Trophoblast cell (in vitro differentiated cells and primary cell): ENCODE data around the gene SETD7.
A peak's percentile ranks its signal among the peaks of the same experiment; 100 is the strongest.

ENCODE experiments used
- DNase-seq, 2 donors: peaks; one replicate each; pipeline ENCODE4 v3.0.0-alpha.2; 2016
- H2AFZ ChIP-seq: 2 replicates; pipeline ENCODE4 v1.6.1; 2013; ENCODE audit warnings: low read length, moderate library complexity, mild to moderate bottlenecking; ENCODE audit not compliant: insufficient read depth, poor library complexity
- H2AK5ac ChIP-seq: 2 replicates; pipeline ENCODE4 v1.6.1; 2013; ENCODE audit warnings: mild to moderate bottlenecking, low read length
- H2BK120ac ChIP-seq: 2 replicates; pipeline ENCODE4 v1.6.1; 2013; ENCODE audit warnings: low read length, mild to moderate bottlenecking, moderate library complexity; ENCODE audit not compliant: insufficient read depth, poor library complexity
- H2BK12ac ChIP-seq: 2 replicates; pipeline ENCODE4 v1.6.1; 2013; ENCODE audit warnings: mild to moderate bottlenecking, low read length, moderate library complexity
- H2BK5ac ChIP-seq: 2 replicates; pipeline ENCODE4 v1.6.1; 2013; ENCODE audit warnings: low read length, low read depth, moderate library complexity, mild to moderate bottlenecking; ENCODE audit not compliant: poor library complexity
- H3K14ac ChIP-seq: 2 replicates; pipeline ENCODE4 v1.6.1; 2013; ENCODE audit warnings: mild to moderate bottlenecking, low read length
- H3K18ac ChIP-seq: 2 replicates; pipeline ENCODE4 v1.6.1; 2013; ENCODE audit warnings: mild to moderate bottlenecking, low read length
- H3K23ac ChIP-seq: 2 replicates; pipeline ENCODE4 v1.6.1; 2013; ENCODE audit warnings: low read length
- H3K27ac ChIP-seq: 2 replicates; pipeline ENCODE4 v1.5.1; 2013; ENCODE audit warnings: low read depth, mild to moderate bottlenecking, inconsistent platforms, low read length, moderate library complexity
- H3K27me3 ChIP-seq: 2 replicates; pipeline ENCODE4 v1.6.1; 2013; ENCODE audit warnings: inconsistent platforms, mild to moderate bottlenecking, low read length, moderate library complexity; ENCODE audit not compliant: insufficient read depth
- H3K36me3 ChIP-seq, 2 experiments: 1 replicate in 1 of 2; 2 replicates in 1 of 2; pipeline ENCODE4 v1.6.1; 2013; ENCODE audit warnings: low read length in 2 of 2, mild to moderate bottlenecking in 2 of 2, moderate library complexity in 1 of 2; ENCODE audit not compliant: insufficient read depth in 2 of 2, control insufficient read depth in 1 of 2
- H3K4ac ChIP-seq: 2 replicates; pipeline ENCODE4 v1.6.1; 2013; ENCODE audit warnings: low read depth, mild to moderate bottlenecking, low read length, moderate library complexity
- H3K4me1 ChIP-seq, 2 experiments: 1 replicate in 1 of 2; 2 replicates in 1 of 2; pipeline ENCODE4 v1.6.1; 2013; ENCODE audit warnings: low read length in 2 of 2, mild to moderate bottlenecking in 2 of 2, moderate library complexity in 1 of 2; ENCODE audit not compliant: insufficient read depth in 2 of 2, control insufficient read depth in 1 of 2
- H3K4me2 ChIP-seq: 2 replicates; pipeline ENCODE4 v1.6.1; 2013; ENCODE audit warnings: inconsistent platforms, mild to moderate bottlenecking, low read length, moderate library complexity
- H3K4me3 ChIP-seq: 2 replicates; pipeline ENCODE4 v1.5.1; 2013; ENCODE audit warnings: mild to moderate bottlenecking, low read depth, low read length, inconsistent platforms
- H3K79me1 ChIP-seq: one replicate; pipeline ENCODE4 v1.6.1; 2013; ENCODE audit warnings: low read length
- H3K79me2 ChIP-seq: 2 replicates; pipeline ENCODE4 v1.6.1; 2013; ENCODE audit warnings: low read length, mild to moderate bottlenecking; ENCODE audit not compliant: control insufficient read depth, insufficient read depth, poor library complexity
- H3K9ac ChIP-seq: 2 replicates; pipeline ENCODE4 v1.6.1; 2013; ENCODE audit warnings: mild to moderate bottlenecking, low read length
- H3K9me3 ChIP-seq: 2 replicates; pipeline ENCODE4 v1.6.1; 2013; ENCODE audit warnings: low read depth, mild to moderate bottlenecking, control low read depth, inconsistent platforms, low read length; ENCODE audit not compliant: insufficient read depth
- H4K12ac ChIP-seq: 2 replicates; pipeline ENCODE4 v1.6.1; 2013; ENCODE audit warnings: low read depth, mild to moderate bottlenecking, low read length, moderate library complexity
- H4K8ac ChIP-seq: 2 replicates; pipeline ENCODE4 v1.6.1; 2013; ENCODE audit warnings: low read depth, mild to moderate bottlenecking, low read length, moderate library complexity
- H4K91ac ChIP-seq: one replicate; pipeline ENCODE4 v1.6.1; 2013; ENCODE audit warnings: low read depth, mild to moderate bottlenecking, low read length, moderate library complexity
- whole genome bisulfite sequencing: extraction: QIAGEN DNeasy Blood & Tissue Kit; methylation state at CpG from one replicate; pipeline ENCODE4 v1.1.7; 2013; ENCODE audit warnings: missing lambda C conversion rate; ENCODE audit not compliant: insufficient read length, insufficient coverage; ENCODE audit errors: extremely low coverage; 5-methylcytosine and 5-hydroxymethylcytosine counted together

Gene SETD7

GRCh38 chr4:139483000-139483399, 73.0 kb downstream of the SETD7 start:
- H3K9me3 ChIP-seq: no peaks in the 10 kb centered on the region
- no peak overlapping the region for H3K4me2 ChIP-seq
- H3K79me2 ChIP-seq: no peaks in the 10 kb centered on the region
- no peak overlapping the region for H2BK5ac ChIP-seq
- no peak overlapping the region for H3K14ac ChIP-seq
- H2BK12ac ChIP-seq: no peak overlapping the region
- no peak overlapping the region for H3K27ac ChIP-seq
- H3K4me1 ChIP-seq: peaks cover 0 to 2% of the 10 kb centered on the region in 2 experiments
- H3K27me3 ChIP-seq: no peaks in the 10 kb centered on the region
- no peak overlapping the region for H3K23ac ChIP-seq
- no peaks in the 10 kb centered on the region for H3K36me3 ChIP-seq
- no peak overlapping the region for H2AFZ ChIP-seq
- no peaks in the 10 kb centered on the region for H3K79me1 ChIP-seq
- H3K4ac ChIP-seq: no peak overlapping the region
- H2BK120ac ChIP-seq: no peak overlapping the region
- no peak overlapping the region for H2AK5ac ChIP-seq
- H3K18ac ChIP-seq: no peak overlapping the region
- no peak overlapping the region for H3K4me3 ChIP-seq
- H4K8ac ChIP-seq: no peak overlapping the region
- H4K12ac ChIP-seq: no peak overlapping the region
- H4K91ac ChIP-seq: no peak overlapping the region
- no peak for DNase-seq
- WGBS: no CpG with 5 or more reads among the region's 3 CpGs
- no peak overlapping the region for H3K9ac ChIP-seq

- Histone ChIP-seq H3K14ac (no peak overlapping the region), H3K79me1 (no peaks in the 10 kb centered on the region), H2BK5ac (no peak overlapping the region), H3K27ac (no peak overlapping the region), H2AK5ac (no peak overlapping the region), H3K23ac (no peak overlapping the region), H2AFZ (no peak overlapping the region), H4K12ac (no peak overlapping the region), H3K36me3 (no peaks in the 10 kb centered on the region), H3K9me3 (no peaks in the 10 kb centered on the region), H3K4me3 (peak overlapping the region; percentile 44), H3K4me1 (peaks cover 0 to 2% of the 10 kb centered on the region in 2 experiments), H4K91ac (no peak overlapping the region), H3K4ac (no peak overlapping the region), H3K9ac (no peak overlapping the region), H2BK120ac (no peak overlapping the region), H3K27me3 (no peaks in the 10 kb centered on the region), H4K8ac (no peak overlapping the region), H3K18ac (no peak overlapping the region), H2BK12ac (no peak overlapping the region), H3K4me2 (no peak overlapping the region), H3K79me2 (no peaks in the 10 kb centered on the region)
- no CpG with 5 or more reads among the region's 1 CpG for WGBS
- DNase-seq: no peak
Measured at GRCh38 chr4:139481465-139481864, 74.6 kb downstream of the SETD7 start.

- no peaks in the 10 kb centered on the region for H3K79me2 ChIP-seq
- WGBS: no CpG with 5 or more reads among the region's 4 CpGs
- DNase-seq: no peak
Measured at GRCh38 chr4:139476363-139476762, 79.7 kb downstream of the SETD7 start.

GRCh38 chr4:139472852-139473251, 83.2 kb downstream of the SETD7 start:
- Histone ChIP-seq H3K18ac (no peak overlapping the region), H3K79me1 (no peaks in the 10 kb centered on the region), H3K4me3 (no peak overlapping the region), H3K4me1 (no peaks in the 10 kb centered on the region), H2AK5ac (no peak overlapping the region), H3K9me3 (peaks cover 2% of the 10 kb centered on the region), H3K9ac (no peak overlapping the region), H3K23ac (no peak overlapping the region), H3K36me3 (peaks cover 0 to 5% of the 10 kb centered on the region in 2 experiments), H2AFZ (no peak overlapping the region), H4K8ac (no peak overlapping the region), H3K27me3 (no peaks in the 10 kb centered on the region), H2BK120ac (no peak overlapping the region), H4K12ac (no peak overlapping the region), H2BK12ac (no peak overlapping the region), H3K27ac (no peak overlapping the region), H3K79me2 (no peaks in the 10 kb centered on the region), H3K4me2 (no peak overlapping the region), H2BK5ac (no peak overlapping the region), H4K91ac (no peak overlapping the region), H3K14ac (no peak overlapping the region), H3K4ac (no peak overlapping the region)
- DNase-seq: no peak
- no CpG with 5 or more reads among the region's 3 CpGs for WGBS

More at GRCh38 chr4:139476363-139476762, 79.7 kb downstream of the SETD7 start:
- Histone ChIP-seq H3K9ac (no peak overlapping the region), H3K4ac (no peak overlapping the region), H2BK5ac (no peak overlapping the region), H3K79me1 (no peaks in the 10 kb centered on the region), H2AFZ (no peak overlapping the region), H3K4me1 (no peaks in the 10 kb centered on the region), H3K27me3 (no peaks in the 10 kb centered on the region), H3K23ac (no peak overlapping the region), H2BK12ac (no peak overlapping the region), H4K12ac (no peak overlapping the region), H2BK120ac (no peak overlapping the region), H3K18ac (no peak overlapping the region), H3K27ac (no peak overlapping the region), H3K4me2 (no peak overlapping the region), H3K14ac (no peak overlapping the region), H3K9me3 (no peaks in the 10 kb centered on the region), H3K36me3 (peaks cover 0 to 3% of the 10 kb centered on the region in 2 experiments), H3K4me3 (no peak overlapping the region), H4K91ac (no peak overlapping the region), H2AK5ac (no peak overlapping the region), H4K8ac (no peak overlapping the region)
